H1 (cell line): ENCODE results near the gene C22orf39. TPM values are rescaled to one million over a fixed set of nuclear protein-coding genes. Genes with fewer than 3 reads are reported as not detected.

ENCODE experiments used
- CTCF ChIA-PET: fragments of 300-600 bp; sonication (Branson Sonifier 250); formaldehyde crosslinking; loops from one replicate; lab custom pipeline; 2021; ENCODE audit not compliant: partially characterized antibody; lab: Charles Lee
- POLR2A ChIA-PET: fragments of 300-600 bp; sonication (Branson Sonifier 250); formaldehyde crosslinking; loops from one replicate; lab custom pipeline; 2021; ENCODE audit warnings: inconsistent platforms; ENCODE audit not compliant: partially characterized antibody; lab: Charles Lee
- DNase-seq, 2 experiments: peaks; one replicate each; pipeline versions ENCODE4 v3.0.0 to v3.0.0-alpha.2; 2010 to 2022; ENCODE audit warnings: low spot score in 2 of 2, low read depth in 1 of 2, mixed read lengths in 1 of 2
- FAIRE-seq: peaks from 2 replicates; lab custom pipeline; 2011; peaks lifted over from hg19 to GRCh38; lab: Jason Lieb, UNC
- H2AFZ ChIP-seq: 2 replicates; pipeline ENCODE4 v1.8.1; 2012; ENCODE audit warnings: low read length, inconsistent platforms
- H2AK5ac ChIP-seq: 2 replicates; pipeline ENCODE4 v1.6.1; 2013; ENCODE audit warnings: low read depth, low read length
- H2BK120ac ChIP-seq: replicated peaks from 2 replicates; pipeline ENCODE3; 2013; ENCODE audit warnings: low read depth, low read length, inconsistent platforms
- H2BK12ac ChIP-seq: 2 replicates; pipeline ENCODE4 v1.6.1; 2013; ENCODE audit warnings: low read depth, low read length
- H2BK15ac ChIP-seq: 2 replicates; pipeline ENCODE4 v1.6.1; 2013; ENCODE audit warnings: low read length
- H2BK20ac ChIP-seq: 2 replicates; pipeline ENCODE4 v1.6.1; 2013; ENCODE audit warnings: low read length
- H2BK5ac ChIP-seq: 2 replicates; pipeline ENCODE4 v1.6.1; 2013; ENCODE audit warnings: low read depth, low read length
- H3K14ac ChIP-seq: 2 replicates; pipeline ENCODE4 v1.6.1; 2013; ENCODE audit warnings: inconsistent platforms; ENCODE audit not compliant: insufficient read length
- H3K18ac ChIP-seq: 2 replicates; pipeline ENCODE4 v1.6.1; 2013; ENCODE audit warnings: low read length; ENCODE audit errors: extremely low read depth
- H3K23ac ChIP-seq: 2 replicates; pipeline ENCODE4 v1.6.1; 2013; ENCODE audit warnings: inconsistent platforms; ENCODE audit not compliant: insufficient read length
- H3K23me2 ChIP-seq: 2 replicates; pipeline ENCODE4 v1.6.1; 2013; ENCODE audit warnings: low read depth, low read length
- H3K27ac ChIP-seq: 2 replicates; pipeline ENCODE4 v1.6.1; 2011; ENCODE audit warnings: low read depth, low read length, inconsistent platforms
- H3K27me3 ChIP-seq, 4 experiments: replicated peaks in 1 of 4; 1 replicate in 1 of 4; 2 replicates in 3 of 4; pipeline versions ENCODE4 v1.6.1 to v1.8.1; 2011 to 2013; ENCODE audit warnings: low read length in 3 of 4, mild to moderate bottlenecking in 3 of 4, inconsistent platforms in 2 of 4, mixed read lengths in 2 of 4, moderate library complexity in 1 of 4; ENCODE audit not compliant: control insufficient read depth in 3 of 4, insufficient read depth in 3 of 4; ENCODE audit errors: extremely low read depth in 1 of 4
- H3K36me3 ChIP-seq, 4 experiments: 2 replicates each; pipeline versions ENCODE4 v1.6.1 to v1.8.1; 2011 to 2013; ENCODE audit warnings: mild to moderate bottlenecking in 4 of 4, low read length in 3 of 4, moderate library complexity in 2 of 4, control low read depth in 1 of 4, inconsistent platforms in 1 of 4; ENCODE audit not compliant: insufficient read depth in 4 of 4, control insufficient read depth in 2 of 4
- H3K4ac ChIP-seq: replicated peaks from 2 replicates; pipeline ENCODE3; 2013; ENCODE audit warnings: low read length, low read depth, mixed read lengths, inconsistent platforms; ENCODE audit not compliant: insufficient read length
- H3K4me1 ChIP-seq, 4 experiments: replicated peaks in 1 of 4; 1 replicate in 1 of 4; 2 replicates in 3 of 4; pipeline versions ENCODE4 v1.6.1 to v1.8.1; 2011 to 2013; ENCODE audit warnings: low read length in 3 of 4, inconsistent platforms in 2 of 4, mixed read lengths in 1 of 4; ENCODE audit not compliant: insufficient read depth in 4 of 4, control insufficient read depth in 3 of 4
- H3K4me2 ChIP-seq, 2 experiments: 2 replicates each; pipeline versions ENCODE4 v1.6.1 to v1.8.1; 2011 to 2013; ENCODE audit warnings: low read depth in 2 of 2, low read length in 2 of 2, control low read depth in 1 of 2, inconsistent platforms in 1 of 2, mild to moderate bottlenecking in 1 of 2; ENCODE audit not compliant: insufficient read depth in 1 of 2
- H3K4me3 ChIP-seq, 4 experiments: fragments of 200-600, 300-600 bp in 1 of 4; sonication (generic), shearing (Covaris generic), sonication (Bioruptor Twin) in 1 of 4; 2 replicates each; pipeline versions ENCODE4 v1.5.1 to v1.8.1; 2011 to 2016; ENCODE audit warnings: low read length in 4 of 4, low read depth in 3 of 4, control low read depth in 2 of 4, inconsistent platforms in 2 of 4, mild to moderate bottlenecking in 2 of 4, mixed read lengths in 1 of 4, moderate library complexity in 1 of 4; ENCODE audit not compliant: insufficient read depth in 2 of 4; ENCODE audit errors: extremely low read depth in 1 of 4
- H3K56ac ChIP-seq: replicated peaks from 2 replicates; pipeline ENCODE3; 2013; ENCODE audit warnings: low read depth, mild to moderate bottlenecking, mixed read lengths, low read length, inconsistent platforms; ENCODE audit not compliant: insufficient read length
- H3K79me1 ChIP-seq: 2 replicates; pipeline ENCODE4 v1.6.1; 2013; ENCODE audit warnings: low read depth, low read length, control low read depth
- H3K79me2 ChIP-seq, 2 experiments: 2 replicates each; pipeline versions ENCODE4 v1.6.1 to v1.8.1; 2012 to 2013; ENCODE audit warnings: low read length in 2 of 2, mild to moderate bottlenecking in 2 of 2, inconsistent platforms in 1 of 2; ENCODE audit not compliant: insufficient read depth in 2 of 2, control insufficient read depth in 1 of 2
- H3K9ac ChIP-seq, 4 experiments: replicated peaks in 1 of 4; 1 replicate in 1 of 4; 2 replicates in 3 of 4; pipeline versions ENCODE4 v1.6.1 to v1.8.1; 2011 to 2013; ENCODE audit warnings: low read depth in 3 of 4, low read length in 3 of 4, control low read depth in 2 of 4, mild to moderate bottlenecking in 2 of 4, moderate library complexity in 2 of 4, inconsistent platforms in 1 of 4; ENCODE audit errors: extremely low read depth in 1 of 4
- H3K9me3 ChIP-seq, 2 experiments: 2 replicates each; pipeline versions ENCODE4 v1.6.1 to v1.8.1; 2012 to 2013; ENCODE audit warnings: mild to moderate bottlenecking in 2 of 2, moderate library complexity in 2 of 2, control low read depth in 1 of 2, inconsistent platforms in 1 of 2, low read depth in 1 of 2, low read length in 1 of 2, mixed read lengths in 1 of 2; ENCODE audit not compliant: insufficient read depth in 2 of 2
- H4K20me1 ChIP-seq, 2 experiments: replicated peaks in 1 of 2; 2 replicates each; pipeline versions ENCODE3 to v1.8.1; 2011 to 2013; ENCODE audit warnings: inconsistent platforms in 2 of 2, low read length in 2 of 2, mild to moderate bottlenecking in 1 of 2; ENCODE audit not compliant: insufficient read depth in 2 of 2, control insufficient read depth in 1 of 2
- H4K5ac ChIP-seq: 2 replicates; pipeline ENCODE4 v1.6.1; 2013; ENCODE audit warnings: low read length, low read depth, mixed read lengths, inconsistent platforms; ENCODE audit not compliant: insufficient read length
- H4K8ac ChIP-seq: 2 replicates; pipeline ENCODE4 v1.8.0; 2013; ENCODE audit warnings: mild to moderate bottlenecking, moderate library complexity, low read length, inconsistent platforms; ENCODE audit not compliant: insufficient read depth; ENCODE audit errors: extremely low read depth
- H4K91ac ChIP-seq: replicated peaks from 2 replicates; pipeline ENCODE3; 2013; ENCODE audit warnings: low read length, mixed read lengths, inconsistent platforms; ENCODE audit not compliant: insufficient read length
- CEBPB ChIP-seq: IDR thresholded peaks from 2 replicates; pipeline ENCODE4 v1.6.1; 2012; ENCODE audit warnings: low read depth, low read length
- EGR1 ChIP-seq: IDR thresholded peaks from 2 replicates; pipeline ENCODE4 v1.6.1; 2011; ENCODE audit warnings: low read depth, low read length, borderline replicate concordance
- EP300 ChIP-seq, 2 experiments: IDR thresholded peaks; 1 replicate in 1 of 2; 2 replicates in 1 of 2; pipeline ENCODE4 v1.6.1; 2011 to 2012; ENCODE audit warnings: low read depth in 2 of 2, low read length in 2 of 2, mild to moderate bottlenecking in 2 of 2, borderline replicate concordance in 1 of 2, inconsistent platforms in 1 of 2, moderate library complexity in 1 of 2
- HDAC2 ChIP-seq, 2 experiments: fragments of 300-600 bp in 1 of 2; sonication (generic) in 1 of 2; IDR thresholded peaks; 2 replicates each; pipeline ENCODE4 v1.6.1; 2011 to 2012; ENCODE audit warnings: low read depth in 2 of 2, low read length in 2 of 2, mild to moderate bottlenecking in 2 of 2, moderate library complexity in 2 of 2, borderline replicate concordance in 1 of 2, inconsistent platforms in 1 of 2
- NANOG ChIP-seq: IDR thresholded peaks from 2 replicates; pipeline ENCODE4 v1.6.1; 2011; ENCODE audit warnings: low read length, low read depth, mild to moderate bottlenecking, inconsistent platforms; ENCODE audit not compliant: insufficient read depth, poor library complexity, severe bottlenecking
- NRF1 ChIP-seq: IDR thresholded peaks from 2 replicates; pipeline ENCODE4 v1.6.1; 2011; ENCODE audit warnings: mild to moderate bottlenecking, low read depth, low read length, improper control_type of control experiment
- PHF8 ChIP-seq: fragments of 200-600 bp; sonication (generic); conservative IDR thresholded peaks from 2 replicates; pipeline ENCODE4 v1.7.1; 2012; ENCODE audit warnings: low read depth, mild to moderate bottlenecking, inconsistent platforms, low read length, moderate library complexity
- POLR2AphosphoS5 ChIP-seq: IDR thresholded peaks from 2 replicates; pipeline ENCODE4 v1.6.1; 2011; ENCODE audit warnings: low read depth, low read length
- RNF2 ChIP-seq: fragments of 200-900, 300-1000 bp; sonication (generic); IDR thresholded peaks from 2 replicates; pipeline ENCODE4 v1.7.1; 2016; ENCODE audit warnings: borderline replicate concordance, low read depth, mild to moderate bottlenecking, antibody characterized with exemption, low read length; ENCODE audit not compliant: poor library complexity, severe bottlenecking; ENCODE audit errors: missing control alignments
- RXRA ChIP-seq: IDR thresholded peaks from 2 replicates; pipeline ENCODE4 v1.6.1; 2011; ENCODE audit warnings: low read depth, mild to moderate bottlenecking, low read length, moderate library complexity; ENCODE audit not compliant: insufficient read depth
- SIRT6 ChIP-seq: IDR thresholded peaks from one replicate; pipeline ENCODE4 v1.7.1; 2012; ENCODE audit warnings: low read length, inconsistent platforms
- WGBS, 2 experiments: shearing (Covaris generic) in 1 of 2; methylation state at CpG; one replicate each; pipeline versions ENCODE4 v1.1.6 to v1.1.7; 2013 to 2015; ENCODE audit warnings: low lambda C conversion rate in 2 of 2, mixed read lengths in 2 of 2, inconsistent platforms in 1 of 2, low coverage in 1 of 2, missing lambda C conversion rate in 1 of 2; ENCODE audit not compliant: insufficient replicate concordance in 2 of 2, insufficient coverage in 1 of 2, insufficient read length in 1 of 2; ENCODE audit errors: extremely low coverage in 1 of 2, missing lambda C conversion rate in 1 of 2; 5-methylcytosine and 5-hydroxymethylcytosine counted together
- polyA plus RNA-seq, 7 experiments: library from polyadenylated mRNA; depleted of rRNA in 3 of 7; stranded (reverse) in 5 of 7; unstranded in 2 of 7; fragments of >200 nt in 5 of 7; fragments of 200-250 nt in 2 of 7; gene quantifications; 1 replicate in 5 of 7; 2 replicates in 1 of 7; 4 replicates in 1 of 7; pipeline versions ENCODE4 v1.2.1 to v1.2.3, GENCODE V29; 2011 to 2013; ENCODE audit warnings: missing spikeins in 2 of 7, mixed read lengths in 2 of 7
- total RNA-seq: library from RNA; stranded (reverse); fragmentation: NEBNext Ultra II Directional; extraction: Animal tissue kit (Norgen Biotek cat#: 25700); gene quantifications from 2 replicates; pipeline ENCODE4 v1.2.1, GENCODE V29; 2021
- TF ChIP-seq, protein P1 (sequence below): IDR thresholded peaks from 2 replicates; pipeline ENCODE4 v1.6.1; 2012; ENCODE audit warnings: low read length, inconsistent platforms

C22orf39 gene
- total and polyA plus RNA-seq, 2 of the 8 experiments (the other 6 are each of a cell fraction or from before 2014, with no cell fraction given) = 22.7 to 27.7 TPM

DNA sequence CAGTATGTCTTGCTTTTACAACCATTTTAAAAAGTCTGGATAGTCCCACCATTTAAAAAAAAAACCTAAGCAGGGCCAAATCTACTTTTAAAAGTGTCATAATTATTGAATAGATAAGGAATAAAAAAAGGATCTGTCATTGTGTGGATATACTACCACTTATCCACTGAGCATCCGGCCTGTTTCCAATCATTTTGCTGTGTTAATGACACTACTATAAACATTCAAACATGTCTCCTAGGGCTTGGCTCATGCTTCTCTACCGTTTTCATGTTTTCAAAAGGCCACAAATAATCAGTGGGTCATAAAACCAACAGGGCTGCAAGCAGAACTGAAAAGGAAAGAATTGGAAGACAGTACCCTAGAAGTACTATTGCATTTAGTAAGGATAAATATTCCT lies 12.5 kb upstream of the C22orf39 start:
- Histone ChIP-seq H3K4me3 (no peak overlapping the region), H3K4me1 (no peaks in the 10 kb centered on the region), H3K4me2 (no peak overlapping the region), H3K36me3 (peaks cover 2 to 50% (median 26%) of the 10 kb centered on the region in 4 experiments; a peak in 6 of 8 replicates), H3K79me2 (no peaks in the 10 kb centered on the region), H4K20me1 (peaks cover 0 to 8% of the 10 kb centered on the region in 2 experiments), H3K79me1 (no peaks in the 10 kb centered on the region), H2AFZ (no peak overlapping the region), H3K4ac (no peak overlapping the region), H3K9ac (no peak overlapping the region), H2BK20ac (no peak overlapping the region), H3K56ac (no peak overlapping the region), H4K5ac (no peak overlapping the region), H3K27ac (no peak overlapping the region), H2BK15ac (no peak overlapping the region), H3K23me2 (no peaks in the 10 kb centered on the region), H2AK5ac (no peak overlapping the region), H3K27me3 (no peaks in the 10 kb centered on the region), H3K9me3 (no peaks in the 10 kb centered on the region), H3K14ac (no peak overlapping the region), H2BK120ac (no peak overlapping the region), H4K91ac (no peak overlapping the region), H2BK5ac (no peak overlapping the region), H4K8ac (no peak overlapping the region), H3K18ac (no peak overlapping the region), H2BK12ac (no peak overlapping the region), H3K23ac (no peak overlapping the region)
- CTCF ChIA-PET = no interaction called here
- DNase-seq (no peak), FAIRE-seq (no peak)
- POLR2A ChIA-PET = no interaction called here
- WGBS, 2 experiments = 93% methylated on average over 2 of the region's 2 CpGs; no CpG with 5 or more reads in 1 of the 2 experiments
- TF ChIP-seq, protein P1, sequence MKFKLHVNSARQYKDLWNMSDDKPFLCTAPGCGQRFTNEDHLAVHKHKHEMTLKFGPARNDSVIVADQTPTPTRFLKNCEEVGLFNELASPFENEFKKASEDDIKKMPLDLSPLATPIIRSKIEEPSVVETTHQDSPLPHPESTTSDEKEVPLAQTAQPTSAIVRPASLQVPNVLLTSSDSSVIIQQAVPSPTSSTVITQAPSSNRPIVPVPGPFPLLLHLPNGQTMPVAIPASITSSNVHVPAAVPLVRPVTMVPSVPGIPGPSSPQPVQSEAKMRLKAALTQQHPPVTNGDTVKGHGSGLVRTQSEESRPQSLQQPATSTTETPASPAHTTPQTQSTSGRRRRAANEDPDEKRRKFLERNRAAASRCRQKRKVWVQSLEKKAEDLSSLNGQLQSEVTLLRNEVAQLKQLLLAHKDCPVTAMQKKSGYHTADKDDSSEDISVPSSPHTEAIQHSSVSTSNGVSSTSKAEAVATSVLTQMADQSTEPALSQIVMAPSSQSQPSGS = no peak
- TF ChIP-seq POLR2AphosphoS5 (no peak), RNF2 (no peak), NANOG (no peak), EP300 (IDR thresholded peaks at IDR 0.05; ENCODE audit: borderline replicate concordance in 1 of 2, low read depth in 2 of 2, low read length in 2 of 2) (no peak), PHF8 (no peak), EGR1 (no peak), SIRT6 (no peak), RXRA (no peak), HDAC2 (IDR thresholded peaks at IDR 0.05; ENCODE audit: borderline replicate concordance in 1 of 2, low read depth in 2 of 2, low read length in 2 of 2) (no peak), CEBPB (no peak), NRF1 (no peak)
